Motor neuron (in vitro differentiated cells): ENCODE measurements around the gene TCOF1. TPM values are rescaled to one million over a fixed set of nuclear protein-coding genes. Genes with fewer than 3 reads are reported as not detected.

Source experiments
- ATAC-seq, 8 experiments: fragments of 200-7000 bp; cut with Tn5 transposase; replicated peaks in 6 of 8; 2 replicates each; pipeline ENCODE4 v1.8.0; 2021; ENCODE audit warnings: mild to moderate bottlenecking in 8 of 8, moderate library complexity in 8 of 8
- H3K27ac ChIP-seq, 2 donors: fragments of 250-450 bp; sonication (Bioruptor Pico); 2 replicates each; pipeline ENCODE4 v1.9.0; 2021; ENCODE audit warnings: antibody characterized with exemption in 2 of 2, mild to moderate bottlenecking in 2 of 2, moderate library complexity in 1 of 2
- H3K4me1 ChIP-seq, 2 donors: fragments of 250-450 bp; sonication (Bioruptor Pico); replicated peaks in 1 of 2; 2 replicates each; pipeline ENCODE4 v1.6.1; 2021; ENCODE audit warnings: antibody characterized with exemption in 2 of 2, mild to moderate bottlenecking in 2 of 2, moderate library complexity in 1 of 2
- H3K4me3 ChIP-seq, 5 donors: fragments of 250-450 bp; sonication (Bioruptor Pico); 2 replicates each; pipeline ENCODE4 v1.9.0; 2021; ENCODE audit warnings: antibody characterized with exemption in 5 of 5, mild to moderate bottlenecking in 5 of 5, moderate library complexity in 4 of 5
- WGBS, 10 experiments: fragments of 450-650 bp; shearing (Covaris generic); methylation state at CpG; one replicate each; pipeline ENCODE4 v1.0.0; 2022; 5-methylcytosine and 5-hydroxymethylcytosine counted together
- in situ Hi-C, 9 experiments: fragments of 400-800 bp; cut with MboI; loops; one replicate each; pipeline ENCODE4 v1.15.0; 2021; ENCODE audit warnings: low sequenced_read_pairs in 9 of 9, low pct_unique_long_range_greater_than_20kb in 2 of 9; ENCODE audit not compliant: unreplicated experiment in 9 of 9
- total RNA-seq, 8 experiments: library from RNA; unstranded; fragments of 300-600 nt; gene quantifications; 2 replicates each; pipeline versions ENCODE4 v1.2.3 to v1.2.4, GENCODE V29; 2022

TCOF1 gene
- total RNA-seq, 8 experiments from 2014 or later, result 10.9 to 51.4 (median 17.9) TPM

- in situ Hi-C loops, result no loop called here
- 23 to 100% (median 70%) methylated on average over 1 to 15 of the region's 18 CpGs for WGBS, 10 experiments
- Histone ChIP-seq H3K4me3 (no peak overlapping the region), H3K4me1 (no peaks in the 10 kb centered on the region), H3K27ac (no peak overlapping the region)
- ATAC-seq, result peak in 5 of 8 experiments; percentile 14 to 38 (median 22)
Measured at GRCh38 chr5:150441813-150442698, 84.6 kb downstream of the TCOF1 start.

- peak in 2 of 8 experiments; percentile 3 to 14 for ATAC-seq
- in situ Hi-C loops, result no loop called here
- Histone ChIP-seq H3K4me1 (peaks cover 0 to 2% of the 10 kb centered on the region in 2 donors), H3K27ac (no peak overlapping the region), H3K4me3 (no peak overlapping the region)
- WGBS, 10 experiments, result 20 to 100% (median 97%) methylated on average over 1 to 4 of the region's 6 CpGs; no CpG with 5 or more reads in 2 of the 10 experiments
Measured at GRCh38 chr5:150442699-150443080, 85.2 kb downstream of the TCOF1 start.

- H3K4me1 ChIP-seq, result peaks cover 0 to 10% of the 10 kb centered on the region in 2 donors
- in situ Hi-C loops, result no loop called here
- no peak overlapping the region for H3K27ac ChIP-seq
- 60 to 96% (median 86%) methylated on average over 1 to 11 of the region's 15 CpGs for WGBS, 10 experiments
- H3K4me3 ChIP-seq, result no peak overlapping the region
- ATAC-seq, result peak in 1 of 8 experiments; percentile 21
Measured at GRCh38 chr5:150443242-150444075, 86.0 kb downstream of the TCOF1 start.

GRCh38 chr5:150444770-150445169 lies 87.3 kb downstream of the TCOF1 start:
- in situ Hi-C loops, result no loop called here
- H3K4me3 ChIP-seq, result no peak overlapping the region
- no peak for ATAC-seq
- 49 to 100% (median 84%) methylated on average over 1 to 9 of the region's 9 CpGs; no CpG with 5 or more reads in 2 of the 10 experiments for WGBS, 10 experiments
- no peak overlapping the region for H3K27ac ChIP-seq
- peaks cover 0 to 10% of the 10 kb centered on the region in 2 donors for H3K4me1 ChIP-seq

DNA sequence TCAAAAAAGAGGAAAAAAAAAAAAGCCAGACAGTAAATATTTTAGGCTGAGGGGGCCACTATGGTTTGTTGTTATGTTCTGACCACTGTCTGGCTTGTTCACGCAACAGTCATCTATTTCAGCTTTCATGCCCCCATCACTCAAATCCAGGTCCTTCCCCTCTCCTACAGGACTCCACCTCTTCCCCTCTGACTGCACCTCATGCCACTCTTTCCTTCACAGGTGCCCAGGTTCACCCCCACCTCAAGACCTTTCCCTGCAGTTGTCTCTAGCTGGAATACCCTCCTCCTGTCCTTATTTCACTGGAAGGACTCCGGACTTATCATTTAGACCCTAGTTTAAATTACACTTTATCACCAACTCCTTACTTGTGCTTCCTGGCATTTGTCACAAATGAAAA lies 88.6 kb downstream of the TCOF1 start:
- no peak overlapping the region for H3K4me3 ChIP-seq
- WGBS, 10 experiments, result 90 to 100% (median 100%) methylated on average over 1 to 2 of the region's 2 CpGs; no CpG with 5 or more reads in 3 of the 10 experiments
- in situ Hi-C loops, result no loop called here
- peaks cover 0 to 10% of the 10 kb centered on the region in 2 donors for H3K4me1 ChIP-seq
- H3K27ac ChIP-seq, result no peak overlapping the region
- ATAC-seq, result no peak

GRCh38 chr5:150446583-150446982 lies 89.1 kb downstream of the TCOF1 start:
- 68 to 100% (median 80%) methylated on average over 1 to 6 of the region's 6 CpGs; no CpG with 5 or more reads in 5 of the 10 experiments for WGBS, 10 experiments
- in situ Hi-C loops, result no loop called here
- no peak for ATAC-seq
- Histone ChIP-seq H3K4me3 (no peak overlapping the region), H3K4me1 (peaks cover 0 to 10% of the 10 kb centered on the region in 2 donors), H3K27ac (no peak overlapping the region)

DNA sequence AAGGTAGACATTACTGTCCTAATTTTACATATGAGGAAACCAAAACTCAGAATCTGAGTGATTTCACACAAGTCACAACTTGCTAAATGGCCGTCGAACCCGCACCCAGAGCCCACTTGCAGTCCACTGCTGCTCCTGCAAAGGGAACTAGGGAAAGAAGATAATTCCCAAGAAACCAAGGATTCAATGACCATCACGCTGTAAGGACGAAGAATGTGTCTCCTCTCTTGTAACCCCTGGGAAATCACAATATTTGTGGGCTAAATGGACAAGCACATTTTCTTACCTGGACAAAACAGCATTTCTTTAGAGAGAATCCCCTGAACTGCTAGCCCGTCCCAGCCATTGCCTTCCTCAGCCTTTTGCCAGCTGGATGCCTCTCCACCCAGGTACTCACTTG lies 89.7 kb downstream of the TCOF1 start:
- WGBS, 10 experiments, result 71 to 100% (median 98%) methylated on average over 1 to 6 of the region's 6 CpGs; no CpG with 5 or more reads in 3 of the 10 experiments
- no peak overlapping the region for H3K4me3 ChIP-seq
- H3K27ac ChIP-seq, result no peak overlapping the region
- peaks cover 0 to 10% of the 10 kb centered on the region in 2 donors for H3K4me1 ChIP-seq
- ATAC-seq, result no peak
- in situ Hi-C loops, result no loop called here

DNA sequence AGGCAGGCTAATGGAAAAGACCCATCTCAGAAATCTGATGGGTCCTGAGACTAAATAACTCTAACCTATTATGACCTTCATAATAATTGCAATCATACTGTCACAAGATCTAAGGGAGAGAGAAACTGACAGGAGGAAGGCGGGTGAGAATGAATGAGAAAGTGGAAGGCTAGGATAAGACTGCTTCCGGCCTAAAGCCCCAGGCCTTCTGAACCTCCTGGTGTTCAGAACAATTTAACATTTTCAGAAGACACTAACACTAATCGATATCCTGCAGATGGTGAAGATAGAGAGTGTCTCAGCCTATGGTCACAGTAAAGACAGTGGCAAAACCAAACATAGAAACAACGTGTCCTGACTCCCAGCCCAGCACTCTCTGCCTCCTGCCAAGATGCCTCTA lies 90.8 kb downstream of the TCOF1 start:
- Histone ChIP-seq H3K27ac (no peak overlapping the region), H3K4me3 (peak overlapping the region; percentile 66 to 96 (median 74)), H3K4me1 (peaks cover 0 to 10% of the 10 kb centered on the region in 2 donors)
- 5 to 56% (median 24%) methylated on average over 2 to 3 of the region's 4 CpGs; no CpG with 5 or more reads in 2 of the 10 experiments for WGBS, 10 experiments
- in situ Hi-C loops, result no loop called here
- ATAC-seq, result no peak

GRCh38 chr5:150448952-150449516 lies 91.5 kb downstream of the TCOF1 start:
- in situ Hi-C loops, result no loop called here
- 0 to 6% (median 0%) methylated on average over 2 to 21 of the region's 31 CpGs for WGBS, 10 experiments
- peak overlapping the region; percentile 99 for H3K27ac ChIP-seq
- ATAC-seq, result peak; percentile 38 to 56 (median 50)
- peak overlapping the region; percentile 66 to 96 (median 74) for H3K4me3 ChIP-seq
- peaks cover 0 to 10% of the 10 kb centered on the region in 2 donors for H3K4me1 ChIP-seq

Other genes with a start within 250 kb of the TCOF1 start
- 10 to 100 TPM in 3 of 8 experiments, 1 to 10 TPM in 4, under 1 TPM in 1; 0.38 to 42.4 (median 4.6) TPM for gene PDGFRB, start 201.9 kb upstream of the TCOF1 start, total RNA-seq
- gene CDX1, start 190.9 kb upstream of the TCOF1 start, total RNA-seq, result under 1 TPM in 6 of 8 experiments, not detected in 2; 0.05 to 0.84 (median 0.36) TPM
- 1 to 10 TPM in 1 of 8 experiments, under 1 TPM in 6, not detected in 1; 0.07 to 1.9 (median 0.14) TPM for gene SLC6A7, start 167.6 kb upstream of the TCOF1 start, total RNA-seq
- 1 to 10 TPM in 5 of 8 experiments, under 1 TPM in 3; 0.13 to 5.6 (median 2.7) TPM for gene CAMK2A, start 67.9 kb upstream of the TCOF1 start, total RNA-seq
- gene ARSI, start 54.8 kb upstream of the TCOF1 start, total RNA-seq, result 1 to 10 TPM in 3 of 8 experiments, under 1 TPM in 4, not detected in 1; 0.21 to 3.4 (median 0.49) TPM
- 1 to 10 TPM in 5 of 8 experiments, under 1 TPM in 2, not detected in 1; 0.36 to 3.3 (median 1.7) TPM for gene CD74, start 55.2 kb downstream of the TCOF1 start, total RNA-seq
- 1,000 to 10,000 TPM; 1,897 to 6,053 (median 4,324) TPM for gene RPS14, start 92.0 kb downstream of the TCOF1 start, total RNA-seq
- gene NDST1, start 150.4 kb downstream of the TCOF1 start, total RNA-seq, result 10 to 100 TPM; 12.8 to 46.0 (median 28.5) TPM